GM23248 (cell line): ENCODE data around the gene RAP2A. TPM values are rescaled to one million over a fixed set of nuclear protein-coding genes. Genes with fewer than 3 reads are reported as not detected.
A peak's percentile ranks its signal among the peaks of the same experiment; 100 is the strongest.

Experiments used
- DNase-seq: peaks from one replicate; pipeline ENCODE4 v3.0.0-alpha.2; 2015
- H2AFZ ChIP-seq: fragments of 200-600 bp; sonication (generic); 2 replicates; pipeline ENCODE4 v1.6.1; 2016; ENCODE audit warnings: antibody characterized with exemption
- H3F3A ChIP-seq: fragments of 200-600 bp; sonication (generic); 2 replicates; pipeline ENCODE4 v1.6.1; 2016; ENCODE audit warnings: mild to moderate bottlenecking, antibody characterized with exemption, mixed run types; ENCODE audit not compliant: insufficient read depth
- H3K27ac ChIP-seq: fragments of 200-600 bp; sonication (generic); 2 replicates; pipeline ENCODE4 v1.5.1; 2016; ENCODE audit warnings: mild to moderate bottlenecking
- H3K27me3 ChIP-seq: fragments of 200-600 bp; sonication (generic); replicated peaks from 2 replicates; pipeline ENCODE4 v1.6.1; 2016; ENCODE audit warnings: mild to moderate bottlenecking; ENCODE audit not compliant: insufficient read depth
- H3K36me3 ChIP-seq: fragments of 200-600 bp; sonication (generic); 2 replicates; pipeline ENCODE4 v1.6.1; 2016; ENCODE audit warnings: low read depth, mild to moderate bottlenecking
- H3K4me1 ChIP-seq: fragments of 200-600 bp; sonication (generic); 2 replicates; pipeline ENCODE4 v1.6.1; 2016; ENCODE audit warnings: mild to moderate bottlenecking; ENCODE audit not compliant: insufficient read depth
- H3K4me2 ChIP-seq: fragments of 200-600 bp; sonication (generic); one replicate; pipeline ENCODE4 v1.6.1; 2016; ENCODE audit warnings: mild to moderate bottlenecking; ENCODE audit not compliant: unreplicated experiment
- H3K4me3 ChIP-seq: fragments of 200-600 bp; sonication (generic); 2 replicates; pipeline ENCODE4 v1.5.1; 2016; ENCODE audit warnings: mild to moderate bottlenecking
- H3K79me2 ChIP-seq: fragments of 200-600 bp; sonication (generic); 2 replicates; pipeline ENCODE4 v1.6.1; 2016; ENCODE audit warnings: mild to moderate bottlenecking; ENCODE audit not compliant: insufficient read depth
- H3K9ac ChIP-seq: fragments of 200-600 bp; sonication (generic); 2 replicates; pipeline ENCODE4 v1.6.1; 2016; ENCODE audit warnings: mild to moderate bottlenecking
- H3K9me2 ChIP-seq: fragments of 200-600 bp; sonication (generic); 2 replicates; pipeline ENCODE4 v1.6.1; 2016; ENCODE audit warnings: mixed run types, mild to moderate bottlenecking, moderate library complexity; ENCODE audit not compliant: insufficient read depth
- H3K9me3 ChIP-seq: fragments of 200-600 bp; sonication (generic); one replicate; pipeline ENCODE4 v1.6.1; 2017; ENCODE audit warnings: low read depth
- H4K20me1 ChIP-seq: fragments of 200-600 bp; sonication (generic); 2 replicates; pipeline ENCODE4 v1.6.0; 2016; ENCODE audit not compliant: insufficient read depth
- EZH2 ChIP-seq: fragments of 200-600 bp; sonication (generic); IDR thresholded peaks from 2 replicates; pipeline ENCODE4 v1.6.1; 2018; ENCODE audit warnings: antibody characterized with exemption, mild to moderate bottlenecking; ENCODE audit not compliant: insufficient read depth, poor library complexity, severe bottlenecking
- EZH2phosphoT487 ChIP-seq: fragments of 200-600 bp; sonication (generic); IDR thresholded peaks from 2 replicates; pipeline ENCODE4 v1.6.1; 2018; ENCODE audit warnings: antibody characterized with exemption, moderate library complexity, mild to moderate bottlenecking, low read depth; ENCODE audit not compliant: insufficient read depth
- WGBS, 2 experiments: methylation state at CpG; one replicate each; pipeline ENCODE4 v1.1.6; 2015 to 2017; ENCODE audit warnings: low lambda C conversion rate in 2 of 2, low coverage in 1 of 2; ENCODE audit errors: missing lambda C conversion rate in 2 of 2; 5-methylcytosine and 5-hydroxymethylcytosine counted together
- in situ Hi-C: fragments of 300-500 bp; cut with MboI; formaldehyde crosslinking; loops from 2 replicates; pipeline ENCODE4 v1.15.0; 2020
- polyA plus RNA-seq: library from polyadenylated mRNA; unstranded; fragments of >200 nt; fragmentation: Nextera tagmentation; extraction: Ambion mirVana; gene quantifications from 2 replicates; pipeline ENCODE4 v1.2.1, GENCODE V29; 2016
- total RNA-seq: library from RNA; depleted of rRNA; stranded (reverse); fragments of >200 nt; shearing (Covaris generic); gene quantifications from 2 replicates; pipeline ENCODE4 v1.2.3, GENCODE V29; 2014

RAP2A gene
- total and polyA plus RNA-seq, 2 experiments from 2014 or later, result 3.8 to 23.9 TPM

GRCh38 chr13:97464561-97464960, 30.6 kb downstream of the RAP2A start:
- Histone ChIP-seq H3K9ac (no peak overlapping the region), H3K4me1 (0 out of 2 replicates have a peak, but pooled peaks cover 3% of the 10 kb centered on the region), H3K79me2 (peaks cover 22% of the 10 kb centered on the region), H2AFZ (no peak overlapping the region), H3F3A (no peaks in the 10 kb centered on the region), H4K20me1 (no peaks in the 10 kb centered on the region), H3K36me3 (no peaks in the 10 kb centered on the region), H3K27me3 (no peaks in the 10 kb centered on the region), H3K4me3 (no peak overlapping the region), H3K4me2 (no peak overlapping the region), H3K9me3 (no peaks in the 10 kb centered on the region), H3K9me2 (no peaks in the 10 kb centered on the region), H3K27ac (no peak overlapping the region)
- in situ Hi-C loops, result no loop called here
- WGBS, 2 experiments, result 58 to 61% methylated on average over 3 of the region's 3 CpGs
- DNase-seq, result no peak
- TF ChIP-seq EZH2 (no peak), EZH2phosphoT487 (no peak)

GRCh38 chr13:97466722-97467121, 32.8 kb downstream of the RAP2A start:
- no peaks in the 10 kb centered on the region for H3K27me3 ChIP-seq
- no peak for DNase-seq
- no peaks in the 10 kb centered on the region for H3F3A ChIP-seq
- no peak overlapping the region for H2AFZ ChIP-seq
- no peaks in the 10 kb centered on the region for H3K4me1 ChIP-seq
- no peak overlapping the region for H3K9ac ChIP-seq
- no peak overlapping the region for H3K4me3 ChIP-seq
- H3K9me2 ChIP-seq, result no peaks in the 10 kb centered on the region
- TF ChIP-seq EZH2phosphoT487, result no peak
- no peak for TF ChIP-seq EZH2
- H3K36me3 ChIP-seq, result no peaks in the 10 kb centered on the region
- H3K79me2 ChIP-seq, result peaks cover 8% of the 10 kb centered on the region
- H4K20me1 ChIP-seq, result no peaks in the 10 kb centered on the region
- WGBS, 2 experiments, result 73 to 76% methylated on average over 3 of the region's 3 CpGs
- no peak overlapping the region for H3K27ac ChIP-seq
- H3K4me2 ChIP-seq, result no peak overlapping the region
- no peaks in the 10 kb centered on the region for H3K9me3 ChIP-seq
- in situ Hi-C loops, result no loop called here

GRCh38 chr13:97468331-97468730, 34.4 kb downstream of the RAP2A start:
- Histone ChIP-seq H3K9ac (no peak overlapping the region), H4K20me1 (no peaks in the 10 kb centered on the region), H3K4me2 (no peak overlapping the region), H3K4me1 (no peaks in the 10 kb centered on the region), H2AFZ (no peak overlapping the region), H3K9me3 (no peaks in the 10 kb centered on the region), H3K9me2 (peaks cover 3% of the 10 kb centered on the region; the same call in 1 of the 2 replicates), H3K27ac (no peak overlapping the region), H3F3A (no peaks in the 10 kb centered on the region), H3K79me2 (no peaks in the 10 kb centered on the region; the same call in 1 of the 2 replicates), H3K27me3 (no peaks in the 10 kb centered on the region), H3K4me3 (no peak overlapping the region), H3K36me3 (no peaks in the 10 kb centered on the region)
- TF ChIP-seq EZH2 (no peak), EZH2phosphoT487 (no peak)
- in situ Hi-C loops, result no loop called here
- WGBS, 2 experiments, result 82 to 85% methylated on average over 3 of the region's 3 CpGs
- peak; percentile 19 for DNase-seq

GRCh38 chr13:97471711-97472110, 37.7 kb downstream of the RAP2A start:
- Histone ChIP-seq H4K20me1 (no peaks in the 10 kb centered on the region), H3F3A (no peaks in the 10 kb centered on the region), H3K4me2 (no peak overlapping the region), H2AFZ (no peak overlapping the region), H3K36me3 (no peaks in the 10 kb centered on the region), H3K4me3 (no peak overlapping the region), H3K9me3 (no peaks in the 10 kb centered on the region), H3K9ac (no peak overlapping the region), H3K9me2 (peaks cover 3% of the 10 kb centered on the region; the same call in 1 of the 2 replicates), H3K27me3 (no peaks in the 10 kb centered on the region), H3K4me1 (no peaks in the 10 kb centered on the region), H3K79me2 (no peaks in the 10 kb centered on the region), H3K27ac (no peak overlapping the region)
- no peak for TF ChIP-seq EZH2
- no peak for TF ChIP-seq EZH2phosphoT487
- in situ Hi-C loops, result no loop called here
- no peak for DNase-seq
- 90 to 100% methylated on average over 1 of the region's 1 CpG for WGBS, 2 experiments

GRCh38 chr13:97474349-97474980, 40.5 kb downstream of the RAP2A start:
- no peak for DNase-seq
- WGBS, 2 experiments, result 17 to 20% methylated on average over 6 of the region's 6 CpGs
- Histone ChIP-seq H3K79me2 (no peaks in the 10 kb centered on the region), H3K27ac (no peak overlapping the region), H3K4me3 (no peak overlapping the region), H3K9ac (no peak overlapping the region), H3K9me2 (peaks cover 3% of the 10 kb centered on the region; the same call in 1 of the 2 replicates), H3K4me1 (no peaks in the 10 kb centered on the region), H2AFZ (no peak overlapping the region), H3F3A (no peaks in the 10 kb centered on the region), H3K9me3 (no peaks in the 10 kb centered on the region), H3K36me3 (no peaks in the 10 kb centered on the region), H4K20me1 (no peaks in the 10 kb centered on the region), H3K27me3 (no peaks in the 10 kb centered on the region), H3K4me2 (no peak overlapping the region)
- no peak for TF ChIP-seq EZH2
- TF ChIP-seq EZH2phosphoT487, result no peak
- in situ Hi-C loops, result no loop called here
